Putamen (tissue), 1 donor: ENCODE results near the gene CRYL1.
A peak's percentile ranks its signal among the peaks of the same experiment; 100 is the strongest.

Experiments used
- DNase-seq: peaks from one replicate; pipeline ENCODE4 v3.0.0-alpha.2; 2016; ENCODE audit warnings: low spot score

Gene CRYL1

DNA sequence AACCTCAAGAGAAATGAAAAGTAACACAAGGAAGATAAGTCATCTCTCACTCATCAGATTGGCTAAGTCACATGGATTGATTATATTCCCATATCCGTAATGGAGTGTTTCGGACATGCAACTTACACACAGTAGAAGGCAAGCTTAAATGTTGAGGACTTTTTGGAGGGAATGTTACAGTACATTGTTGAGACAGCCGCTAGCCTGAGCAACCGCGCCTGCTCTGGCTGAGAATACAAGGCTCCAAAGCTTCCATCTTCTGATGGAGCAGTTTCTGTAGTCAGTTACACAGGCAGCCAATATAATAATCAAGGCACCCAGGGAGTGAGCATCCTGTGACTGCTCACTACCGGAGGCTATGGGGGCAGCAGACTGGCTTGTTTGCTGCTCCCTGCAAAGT is 1.0 kb upstream of the CRYL1 start:
- no peak for DNase-seq

DNA sequence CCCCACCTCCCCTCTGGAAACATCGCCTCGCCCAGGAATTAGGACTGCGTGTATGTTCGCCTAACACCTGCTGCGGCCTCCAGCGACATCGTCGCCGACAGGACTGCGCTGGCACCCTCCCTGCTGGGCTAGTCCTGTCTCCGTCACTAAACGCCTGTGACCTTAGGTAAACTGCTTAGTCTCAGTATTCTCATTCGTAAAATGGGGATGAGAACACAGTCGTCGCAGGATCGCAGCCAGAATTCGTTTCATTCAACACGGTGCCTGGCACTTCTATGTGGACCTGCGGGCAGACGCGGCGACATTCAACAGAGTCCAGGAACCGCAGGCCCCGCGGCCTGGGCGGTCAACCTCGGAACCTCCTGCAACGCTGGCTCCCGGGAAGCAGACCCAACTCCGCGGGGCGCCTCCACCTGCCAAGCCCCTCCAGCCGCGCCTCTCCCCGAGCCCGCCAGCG is 485 bp downstream of the CRYL1 start:
- peak; percentile 30 for DNase-seq

DNA sequence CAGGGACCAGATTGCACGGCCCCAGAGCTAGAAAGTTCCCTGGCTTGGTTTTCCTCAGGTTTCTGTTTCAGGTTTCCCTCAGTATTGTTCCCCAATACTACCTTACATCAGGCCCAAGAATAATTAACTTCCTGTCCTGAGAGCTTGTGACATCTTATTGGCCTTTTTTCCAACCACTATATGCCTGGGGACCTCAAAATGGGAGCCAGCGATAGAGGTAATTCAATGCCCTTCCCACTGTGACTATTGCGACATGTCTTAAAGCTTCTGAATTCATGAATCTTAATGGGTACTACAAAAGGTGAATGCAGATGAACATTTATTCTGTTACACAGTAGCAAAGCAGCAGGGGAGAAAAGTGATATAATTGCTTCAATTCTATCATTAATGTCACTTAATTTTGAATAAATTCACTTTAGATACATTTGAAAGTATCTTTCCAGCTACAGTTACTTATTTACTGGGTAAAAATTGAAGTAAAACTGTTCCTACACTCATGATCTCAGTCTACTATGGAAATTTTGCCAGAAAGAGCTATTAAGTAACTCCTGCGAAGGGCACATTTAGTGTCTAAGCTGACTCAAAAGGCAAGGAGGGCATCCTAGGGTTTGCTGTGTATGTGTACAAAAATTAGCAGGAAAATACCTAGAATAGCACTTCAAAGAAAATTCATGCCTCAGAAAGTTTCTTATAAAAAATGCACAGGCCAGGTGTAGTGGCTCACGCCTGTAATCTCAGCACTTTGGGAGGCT is 4.1 kb downstream of the CRYL1 start:
- no peak for DNase-seq

DNA sequence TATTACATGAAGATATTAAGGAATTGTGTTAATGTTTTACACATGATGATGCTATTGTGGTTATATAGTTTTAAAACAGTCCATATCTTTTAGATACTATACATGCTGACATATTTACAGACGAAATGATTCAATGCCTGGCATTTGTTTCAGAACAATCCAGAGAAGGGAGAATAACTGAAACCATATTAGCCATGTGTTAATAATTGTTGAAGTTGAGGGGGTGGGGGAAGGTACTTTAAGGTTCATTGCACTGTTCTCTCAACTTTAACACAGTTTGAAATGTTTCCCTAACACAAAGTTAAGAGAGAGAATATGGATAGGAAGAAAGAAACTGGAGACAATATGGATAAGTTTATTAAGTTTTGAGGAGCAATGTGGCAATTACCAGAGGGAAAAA is 5.8 kb downstream of the CRYL1 start:
- no peak for DNase-seq

DNA sequence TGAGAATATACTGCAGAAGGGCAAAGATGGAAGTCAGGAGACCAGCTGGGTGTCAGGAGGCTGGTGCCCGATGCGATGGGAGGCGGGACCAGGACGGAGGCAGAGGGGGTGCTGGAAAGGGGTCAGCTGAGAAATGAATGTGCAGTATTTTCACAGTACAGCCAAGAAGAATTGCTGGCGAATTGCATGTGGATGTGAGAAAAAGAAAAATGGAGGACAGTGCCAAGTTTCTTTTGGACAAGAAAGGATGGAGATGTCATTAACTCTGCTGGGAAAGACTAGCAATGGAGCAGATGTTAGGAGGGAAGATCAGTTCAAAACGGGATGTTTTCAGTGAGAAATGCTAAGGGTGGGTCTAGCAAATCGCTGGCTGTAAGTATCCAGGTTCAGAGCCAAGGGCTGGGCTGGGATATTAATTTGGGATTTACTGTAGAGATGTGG is 7.0 kb downstream of the CRYL1 start:
- no peak for DNase-seq

DNA sequence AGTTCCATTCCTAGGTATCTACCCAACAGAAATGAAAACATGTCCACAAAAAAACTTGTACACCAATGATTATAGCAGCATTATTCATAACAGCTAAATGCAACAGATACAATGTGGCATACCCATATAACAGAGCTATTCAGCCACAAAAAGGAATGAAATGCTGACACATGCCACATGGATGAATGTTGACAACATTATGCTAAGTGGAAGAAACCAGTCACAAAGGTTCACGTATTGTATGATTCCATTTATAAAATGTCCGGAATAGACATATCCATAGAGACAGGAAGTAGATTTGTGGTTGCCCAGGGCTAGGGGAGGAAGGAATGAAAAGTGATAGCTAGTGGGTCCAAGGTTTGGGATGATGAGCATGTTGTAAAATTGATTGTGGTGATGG is 10.8 kb downstream of the CRYL1 start:
- no peak for DNase-seq

DNA sequence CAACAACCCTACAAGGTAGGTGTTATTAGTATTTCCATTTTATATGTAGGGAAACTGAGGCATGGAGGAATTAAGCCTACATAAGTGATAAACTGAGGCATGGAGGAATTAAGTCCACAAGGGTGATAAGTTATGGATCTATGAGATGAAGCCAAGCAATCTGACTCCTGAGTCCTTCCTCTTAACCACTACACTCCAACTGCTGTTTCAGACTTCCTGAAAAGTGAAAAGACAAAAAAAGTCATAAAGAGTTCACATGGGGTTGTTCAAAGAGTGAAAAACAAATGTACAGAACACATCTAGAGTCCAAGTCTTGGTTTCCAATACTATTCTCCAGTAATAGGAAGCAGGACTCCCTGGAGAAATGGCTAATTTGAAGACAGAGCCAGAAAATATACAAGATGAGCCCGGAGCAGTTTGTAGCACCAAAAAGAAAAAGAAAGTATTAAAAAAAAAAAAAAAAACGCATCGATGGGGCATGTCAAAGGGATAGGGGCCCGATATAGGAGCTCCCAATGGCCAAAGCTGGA is 12.1 kb downstream of the CRYL1 start:
- no peak for DNase-seq

- DNase-seq, result no peak
Measured at GRCh38 chr13:20512042-20512683, 13.5 kb downstream of the CRYL1 start.

DNA sequence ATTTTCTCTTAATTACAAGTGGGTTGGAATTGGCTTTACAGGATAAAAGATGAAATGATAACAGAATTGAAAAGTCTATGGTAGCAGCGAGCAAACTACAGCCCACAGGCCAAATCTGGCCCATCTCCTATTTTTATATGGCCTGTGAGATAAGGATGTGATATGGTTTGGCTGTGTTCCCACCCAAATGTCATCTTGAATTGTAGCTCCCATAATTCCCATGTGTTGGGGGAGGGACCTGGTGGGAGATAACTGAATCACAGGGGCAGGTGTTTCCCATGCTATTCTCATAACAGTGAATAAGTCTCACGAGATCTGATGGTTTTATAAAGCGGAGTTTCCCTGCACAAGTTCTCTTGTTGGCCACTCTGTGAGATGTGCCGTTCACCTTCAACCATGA is 19.0 kb downstream of the CRYL1 start:
- DNase-seq, result no peak

DNA sequence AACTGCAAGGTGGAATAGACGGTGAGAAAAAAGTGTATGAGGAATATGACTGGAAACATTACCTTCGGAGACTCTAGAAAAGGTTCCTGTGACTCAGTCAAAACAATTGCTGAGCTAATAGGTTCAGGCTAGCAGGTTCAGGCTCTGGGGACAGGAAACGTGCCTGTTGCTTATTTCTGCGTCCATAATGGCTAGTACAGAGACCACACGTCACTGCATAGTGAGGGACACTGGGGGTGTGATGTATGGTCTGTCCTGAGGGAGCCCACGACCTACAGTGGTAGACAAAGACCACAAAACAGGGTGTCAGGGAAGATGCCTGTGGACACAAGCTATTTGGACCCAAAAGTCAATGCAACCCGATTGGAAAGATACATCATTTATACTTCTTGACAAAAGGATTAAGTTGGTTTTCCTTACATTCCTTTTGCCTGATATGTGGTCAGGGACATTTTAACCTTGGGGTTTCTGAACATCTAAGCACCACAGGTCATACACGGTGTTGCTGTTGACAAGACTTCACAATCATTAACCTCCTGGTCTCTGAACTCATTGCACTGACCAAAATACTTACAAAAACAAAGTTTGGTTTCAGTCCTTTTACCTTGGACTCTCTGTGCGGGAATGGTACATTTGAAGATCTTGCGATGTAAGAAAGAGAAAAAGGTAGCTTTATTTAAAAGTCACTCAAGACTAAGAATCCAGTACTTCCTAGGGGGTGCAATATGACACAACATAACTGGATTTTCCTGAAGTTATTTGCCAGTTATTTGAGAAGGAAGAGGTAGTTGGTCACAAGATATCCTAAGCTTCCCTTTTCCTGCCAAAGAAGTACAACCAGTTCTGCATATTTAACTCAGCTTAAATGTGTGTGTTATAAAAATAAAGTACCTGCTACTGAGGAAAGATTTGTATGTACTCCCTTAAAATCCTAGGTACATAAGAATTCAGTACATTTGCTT is 20.0 kb downstream of the CRYL1 start:
- no peak for DNase-seq

DNA sequence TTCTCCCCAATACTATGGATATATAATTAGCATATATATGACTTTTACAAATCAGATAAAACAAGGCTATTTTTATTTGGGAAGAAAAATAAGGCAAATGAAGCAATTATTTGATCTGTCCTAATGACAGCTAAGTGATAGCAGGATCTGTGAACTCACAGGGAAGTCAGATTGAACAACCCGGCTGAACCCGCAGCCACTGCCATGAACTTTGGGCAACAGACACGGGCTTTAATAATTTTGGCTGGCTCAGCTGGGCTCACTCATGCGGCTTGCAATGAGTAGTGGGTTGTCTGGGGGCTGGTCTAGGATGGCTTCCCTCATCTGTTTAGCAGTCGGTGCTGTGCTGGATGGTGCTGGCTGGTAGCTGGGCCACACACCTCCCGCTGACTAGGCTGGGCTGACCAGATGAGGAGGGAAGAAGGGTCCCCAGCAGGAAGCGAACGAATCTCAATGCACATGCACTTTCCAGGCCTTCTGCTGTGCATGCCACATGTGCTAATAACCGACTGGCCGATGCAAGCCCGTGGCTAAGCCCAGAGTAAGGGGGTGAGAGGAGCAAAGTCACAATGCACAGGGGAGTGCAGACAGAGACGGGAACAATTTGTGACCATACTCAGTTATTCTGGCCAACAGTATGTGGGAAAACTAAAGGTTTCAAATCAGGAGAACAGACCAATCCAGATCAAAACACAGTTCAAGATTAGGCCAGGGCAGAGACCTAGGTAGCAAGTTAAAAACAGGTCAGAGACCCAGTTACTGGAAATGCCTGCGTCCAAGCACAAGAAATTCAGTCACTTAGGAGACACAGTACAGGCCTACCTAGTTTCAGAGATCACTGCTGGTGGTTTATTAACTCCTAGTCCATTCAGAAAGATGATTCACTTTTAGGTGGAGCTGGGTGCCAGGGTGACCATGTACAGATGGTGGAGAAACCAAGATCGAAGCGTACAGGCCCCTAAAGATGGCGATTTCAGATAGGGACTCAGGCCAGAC is 22.3 kb downstream of the CRYL1 start:
- DNase-seq, result no peak

- DNase-seq, result no peak
Measured at GRCh38 chr13:20501592-20501991, 24.1 kb downstream of the CRYL1 start.

- no peak for DNase-seq
Measured at GRCh38 chr13:20501120-20501519, 24.5 kb downstream of the CRYL1 start.

DNA sequence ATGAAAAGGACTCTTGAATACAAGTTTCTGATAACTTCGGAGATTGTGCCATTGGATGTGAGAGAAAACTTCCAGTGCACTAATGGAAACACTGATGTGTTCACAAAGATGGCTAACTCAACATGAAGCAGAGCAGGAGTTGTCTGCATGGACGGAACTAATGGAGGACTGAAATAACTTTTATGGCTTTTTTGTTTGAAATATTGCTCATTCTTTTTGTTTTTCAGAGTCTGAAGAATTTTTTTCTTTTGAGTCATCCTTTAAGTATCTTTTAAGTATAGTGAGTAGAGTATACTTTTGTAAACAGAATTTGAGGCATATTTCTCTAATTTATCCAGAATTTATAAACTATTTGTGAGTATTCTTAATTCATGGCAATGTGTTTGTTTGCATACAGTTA is 25.7 kb downstream of the CRYL1 start:
- DNase-seq, result no peak

DNA sequence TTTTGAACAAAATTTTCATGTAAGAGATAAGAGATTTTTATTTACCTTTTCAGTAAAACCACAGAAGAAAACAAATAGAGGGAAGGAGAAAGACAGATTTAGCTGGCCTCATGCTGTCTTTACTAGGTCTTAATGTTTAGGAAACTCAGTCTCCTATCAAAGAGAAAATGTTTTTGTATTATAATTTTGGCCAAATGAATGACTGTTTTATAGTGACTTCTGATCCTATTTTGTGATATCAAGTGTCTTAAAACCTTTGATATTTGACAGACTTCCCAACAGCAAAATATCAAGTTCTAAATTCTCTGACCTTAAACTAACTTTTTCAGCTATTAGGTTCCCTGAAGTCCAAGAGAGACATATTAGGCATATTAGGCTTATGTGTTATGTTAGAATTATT is 27.0 kb downstream of the CRYL1 start:
- no peak for DNase-seq

DNA sequence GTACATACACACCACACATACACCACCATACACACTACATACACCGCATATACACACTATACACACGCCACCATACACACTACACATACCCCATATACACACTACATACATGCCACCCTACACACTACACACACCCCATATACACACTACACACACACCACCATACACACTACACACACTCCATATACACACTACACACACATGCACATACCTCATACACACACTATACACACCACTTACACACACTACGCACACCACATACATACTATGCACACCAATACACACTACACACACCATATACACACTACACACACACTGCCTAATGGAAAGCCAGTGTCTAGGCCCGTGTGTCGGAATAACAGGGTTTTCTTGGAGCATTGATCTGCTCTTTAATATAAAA is 27.5 kb downstream of the CRYL1 start:
- DNase-seq, result no peak

DNA sequence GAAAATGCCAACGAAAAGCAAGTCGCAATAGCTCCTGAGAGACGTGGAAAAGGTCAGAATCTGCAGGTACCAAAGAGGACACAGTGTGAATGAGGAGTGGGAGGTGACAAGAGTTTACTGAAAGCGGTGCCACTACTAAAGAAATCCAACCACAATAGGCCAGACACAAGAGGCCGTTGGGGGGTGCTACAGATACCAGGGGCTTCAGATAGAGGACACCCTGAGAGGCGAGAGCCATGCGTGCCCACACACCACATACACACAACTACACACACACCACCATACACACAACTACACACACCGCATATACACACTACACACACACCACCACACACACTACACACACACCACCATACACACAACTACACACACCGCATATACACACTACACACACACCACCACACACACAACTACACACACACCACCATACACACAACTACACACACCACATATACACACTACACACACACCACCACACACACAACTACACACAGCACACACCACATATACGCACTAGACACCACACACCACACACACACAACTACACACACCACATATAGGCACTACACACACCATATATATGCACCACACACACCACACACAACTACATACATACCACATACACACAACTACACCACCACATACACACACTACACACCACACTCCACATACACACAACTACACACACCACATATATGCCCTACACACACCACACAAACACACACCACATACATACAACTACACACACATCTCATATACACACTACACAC is 28.5 kb downstream of the CRYL1 start:
- DNase-seq, result no peak

DNA sequence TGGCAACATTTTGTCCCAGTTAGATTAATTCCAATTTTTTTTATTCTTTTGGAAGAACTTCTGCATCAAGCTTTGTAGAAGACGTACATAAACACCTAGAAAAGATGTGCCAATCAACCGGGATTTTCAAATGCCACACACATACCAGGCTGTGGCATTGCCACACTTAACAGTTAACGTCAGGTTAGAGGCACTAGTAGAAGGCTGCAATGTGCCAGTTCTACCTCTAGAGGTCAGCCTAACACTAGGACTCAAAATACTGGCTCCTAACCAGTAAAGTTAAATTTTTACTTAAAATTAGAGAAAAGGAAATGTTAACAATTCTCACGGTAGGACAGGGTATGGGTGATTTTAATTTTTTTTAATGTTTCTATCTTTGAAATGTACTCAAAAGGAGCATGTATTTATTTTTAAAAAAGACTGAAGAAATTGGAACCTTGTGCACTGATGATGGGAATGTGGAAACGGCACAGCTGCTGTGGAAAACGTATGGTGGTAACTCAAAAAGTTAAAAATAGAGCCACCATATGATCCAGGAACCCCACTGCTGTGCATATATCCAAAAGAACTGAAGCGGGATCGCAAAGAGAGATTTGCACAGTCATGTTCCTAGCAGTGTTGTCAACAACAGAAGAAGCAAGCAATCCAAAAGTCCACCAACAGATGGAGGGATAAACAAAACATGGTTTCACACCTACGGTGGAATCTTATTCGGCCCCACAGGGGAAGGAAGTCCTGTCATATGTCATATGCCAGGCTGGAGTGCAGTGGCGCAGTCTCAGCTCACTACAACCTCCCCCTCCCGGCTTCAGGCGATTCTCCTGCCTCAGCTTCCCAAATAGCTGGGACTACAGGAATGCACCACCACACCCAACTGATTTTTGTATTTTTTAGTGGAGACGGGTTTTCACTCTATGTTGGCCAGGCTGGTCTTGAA is 30.3 kb downstream of the CRYL1 start:
- DNase-seq, result peak; percentile 72

GRCh38 chr13:20494656-20495055 is 31.0 kb downstream of the CRYL1 start:
- no peak for DNase-seq
